GM19328 (cell line): ENCODE measurements around the gene PLK5.
"Not testable (repeated sequence)": the region's sequence is repeated elsewhere in the genome, so short reads cannot be mapped to it uniquely, and the experiment has no call there.

Source experiments
- ATAC-seq: cut with Tn5 transposase; IDR thresholded peaks from one replicate; pipeline ENCODE4 v1.9.1; 2021; ENCODE audit warnings: mild to moderate bottlenecking, moderate library complexity; ENCODE audit not compliant: unreplicated experiment

PLK5 gene, protein sequence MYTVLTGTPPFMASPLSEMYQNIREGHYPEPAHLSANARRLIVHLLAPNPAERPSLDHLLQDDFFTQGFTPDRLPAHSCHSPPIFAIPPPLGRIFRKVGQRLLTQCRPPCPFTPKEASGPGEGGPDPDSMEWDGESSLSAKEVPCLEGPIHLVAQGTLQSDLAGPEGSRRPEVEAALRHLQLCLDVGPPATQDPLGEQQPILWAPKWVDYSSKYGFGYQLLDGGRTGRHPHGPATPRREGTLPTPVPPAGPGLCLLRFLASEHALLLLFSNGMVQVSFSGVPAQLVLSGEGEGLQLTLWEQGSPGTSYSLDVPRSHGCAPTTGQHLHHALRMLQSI

DNA sequence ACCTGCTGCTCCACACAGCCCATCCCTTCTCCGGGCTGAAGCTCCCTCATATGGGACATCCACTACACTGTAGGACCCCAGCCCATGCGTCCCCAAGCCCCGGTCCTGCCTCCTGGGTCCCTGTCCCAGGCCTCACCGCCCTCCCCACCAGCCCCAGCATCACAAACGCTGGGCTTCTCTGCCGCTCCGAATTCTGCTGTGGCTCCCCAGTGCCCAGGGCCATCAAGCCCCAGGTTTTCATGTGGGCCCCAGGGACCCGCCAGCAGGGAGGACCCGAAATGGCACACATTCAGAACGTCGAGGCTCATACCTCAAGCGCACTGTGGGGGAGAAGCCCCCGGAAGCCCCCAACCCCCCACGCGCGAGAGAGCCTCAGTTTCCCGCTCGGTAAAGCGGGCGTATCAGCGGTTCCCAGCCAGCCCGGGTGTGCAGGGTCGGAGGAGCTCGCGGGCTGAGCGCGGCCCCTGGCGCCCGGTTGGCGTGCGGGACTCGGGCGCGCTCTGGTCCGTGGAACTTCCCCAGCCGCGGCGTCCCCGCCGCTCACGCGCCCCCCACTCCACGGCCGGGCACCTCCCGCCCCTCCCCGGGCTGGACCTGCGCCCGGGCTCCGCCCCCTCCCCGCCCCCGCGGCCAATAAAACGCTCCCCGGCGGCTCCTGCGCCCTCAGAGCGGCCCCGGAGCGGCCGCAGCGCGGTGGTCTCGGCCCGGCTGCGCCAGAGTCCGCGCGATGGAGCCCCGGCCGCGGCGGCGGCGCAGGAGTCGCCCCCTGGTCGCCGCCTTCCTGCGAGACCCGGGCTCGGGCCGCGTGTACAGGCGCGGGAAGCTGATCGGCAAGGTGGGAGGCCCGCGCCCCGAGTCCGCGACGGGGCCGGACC, at the start of gene PLK5:
Gene PLK5, plus strand, starts transcription at position 666 of the 875 bp plus-strand sequence. CDS start 2,920 bp downstream, outside the sequence.
- no peak for ATAC-seq

DNA sequence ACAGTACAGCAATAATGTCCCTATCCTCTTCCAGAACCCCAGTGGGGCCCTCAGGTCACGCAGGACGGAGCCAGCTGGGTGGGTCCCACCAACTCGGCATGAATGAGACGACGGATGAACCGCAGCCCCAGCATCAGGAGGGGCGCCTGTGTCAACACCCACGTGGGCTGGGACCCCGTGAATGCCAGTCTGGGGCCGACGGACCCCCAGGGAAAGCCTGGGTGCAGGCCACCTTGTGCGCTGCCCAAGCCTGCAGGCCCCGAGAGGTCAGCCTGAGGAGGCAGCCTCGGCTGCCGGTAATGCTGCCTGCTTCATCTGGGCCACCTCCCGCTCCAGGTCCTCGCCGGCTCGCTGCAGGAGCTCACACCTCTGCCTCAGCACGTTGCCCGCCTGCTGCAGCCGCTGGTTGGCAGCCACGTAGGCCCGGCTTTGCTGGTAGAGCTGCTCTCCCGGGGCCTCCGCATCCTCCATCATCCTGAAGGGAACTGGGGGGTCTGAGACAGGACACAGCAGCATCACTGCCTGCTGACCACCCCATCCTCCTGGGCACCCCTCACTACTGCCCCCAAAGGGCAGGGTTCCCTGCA, 49.0 kb upstream of the PLK5 start:
- ATAC-seq, result no peak

DNA sequence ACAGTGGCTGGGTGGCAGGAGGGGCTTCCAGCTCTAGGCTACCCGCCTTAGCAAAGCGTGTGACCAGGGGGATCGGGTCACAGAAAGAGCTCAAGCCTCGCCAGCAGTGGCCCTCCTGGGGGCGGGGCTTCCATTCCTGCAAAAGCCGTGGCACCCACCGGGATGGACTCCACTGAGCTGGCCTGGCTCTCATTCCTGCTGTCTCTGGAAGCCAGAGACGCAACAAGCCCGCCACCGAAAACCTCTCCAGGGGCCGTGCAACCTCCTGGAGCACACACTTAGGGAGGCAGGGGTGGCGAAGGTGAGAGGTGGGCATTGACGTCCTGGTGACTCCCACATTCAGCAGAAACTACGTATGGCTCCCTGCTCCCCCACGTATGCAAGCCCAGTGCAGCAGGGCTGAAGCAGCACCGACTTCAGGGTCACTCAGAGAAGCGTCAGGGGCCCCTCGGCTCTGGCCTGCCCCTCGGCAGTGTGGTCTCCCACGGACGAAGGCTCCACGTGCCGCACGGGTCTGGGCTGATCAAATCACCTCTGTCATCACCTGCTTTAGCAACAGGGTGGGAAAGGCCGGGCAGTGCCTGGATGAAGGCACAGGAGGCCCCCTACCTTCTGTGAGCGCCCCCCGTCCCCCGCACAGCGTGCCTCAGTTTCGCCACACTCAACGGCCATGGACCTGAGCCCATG, 48.0 kb upstream of the PLK5 start:
- ATAC-seq, result no peak

DNA sequence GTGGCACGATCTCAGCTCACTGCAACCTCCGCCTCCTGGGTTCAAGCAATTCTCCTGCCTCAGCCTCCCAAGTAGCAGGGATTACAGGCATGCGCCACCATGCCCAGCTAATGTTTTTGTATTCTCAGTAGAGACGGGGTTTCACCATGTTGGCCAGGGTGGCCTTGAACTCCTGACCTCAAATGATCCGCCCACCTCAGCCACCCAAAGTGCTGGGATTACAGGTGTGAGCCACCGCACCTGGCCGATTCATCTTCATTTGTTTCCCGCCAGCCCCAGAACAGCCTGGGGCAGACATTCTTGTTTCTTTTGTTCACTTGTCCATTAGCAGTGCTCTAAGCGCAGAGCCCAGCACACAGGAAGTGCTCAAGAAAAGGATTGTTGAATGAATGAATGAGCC, 46.8 kb upstream of the PLK5 start:
- not testable (repeated sequence) for ATAC-seq

DNA sequence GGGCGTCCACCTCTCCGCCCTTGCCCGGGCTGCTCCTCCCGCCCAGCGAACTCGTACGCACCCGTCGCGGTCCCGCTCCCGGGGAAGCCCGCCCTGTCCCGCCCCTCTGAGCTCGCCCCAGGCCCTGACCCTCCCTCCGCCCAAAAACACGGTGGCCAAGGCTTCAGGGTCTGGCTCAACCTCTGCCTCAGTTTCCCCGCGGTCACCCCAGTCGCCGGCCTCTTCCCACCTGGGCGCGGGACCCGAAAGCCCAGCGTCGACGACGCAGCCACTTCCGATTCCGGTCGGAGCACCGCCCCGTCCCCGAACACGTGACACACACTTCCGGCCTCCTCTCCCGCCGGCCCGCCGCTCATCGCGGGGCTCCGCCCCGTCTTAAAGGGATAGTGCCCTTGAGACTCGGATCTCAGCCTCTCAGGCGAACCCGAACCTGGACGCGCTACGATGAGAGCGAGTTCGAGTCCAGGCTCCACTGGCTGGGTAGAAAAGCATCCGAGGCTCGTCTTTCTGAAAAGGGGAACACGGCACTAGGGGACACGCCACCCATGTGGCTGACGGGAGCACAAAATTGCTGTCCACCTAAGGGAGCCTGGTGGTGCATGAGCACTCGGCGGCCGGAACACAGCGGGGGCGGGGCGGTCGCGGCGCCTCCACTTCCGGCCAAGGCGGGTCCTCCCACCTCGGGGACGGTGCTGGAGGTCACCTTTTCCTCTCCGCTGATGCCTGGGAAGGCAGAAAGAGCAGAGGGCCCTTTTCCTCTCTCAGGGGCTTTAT, 44.8 kb upstream of the PLK5 start, which contains the start of gene C19orf25:
Gene C19orf25, minus strand, starts transcription at position 282 of the 774 bp plus-strand sequence. CDS start 312 bp downstream, outside the sequence.
- ATAC-seq, result peak; percentile 85

DNA sequence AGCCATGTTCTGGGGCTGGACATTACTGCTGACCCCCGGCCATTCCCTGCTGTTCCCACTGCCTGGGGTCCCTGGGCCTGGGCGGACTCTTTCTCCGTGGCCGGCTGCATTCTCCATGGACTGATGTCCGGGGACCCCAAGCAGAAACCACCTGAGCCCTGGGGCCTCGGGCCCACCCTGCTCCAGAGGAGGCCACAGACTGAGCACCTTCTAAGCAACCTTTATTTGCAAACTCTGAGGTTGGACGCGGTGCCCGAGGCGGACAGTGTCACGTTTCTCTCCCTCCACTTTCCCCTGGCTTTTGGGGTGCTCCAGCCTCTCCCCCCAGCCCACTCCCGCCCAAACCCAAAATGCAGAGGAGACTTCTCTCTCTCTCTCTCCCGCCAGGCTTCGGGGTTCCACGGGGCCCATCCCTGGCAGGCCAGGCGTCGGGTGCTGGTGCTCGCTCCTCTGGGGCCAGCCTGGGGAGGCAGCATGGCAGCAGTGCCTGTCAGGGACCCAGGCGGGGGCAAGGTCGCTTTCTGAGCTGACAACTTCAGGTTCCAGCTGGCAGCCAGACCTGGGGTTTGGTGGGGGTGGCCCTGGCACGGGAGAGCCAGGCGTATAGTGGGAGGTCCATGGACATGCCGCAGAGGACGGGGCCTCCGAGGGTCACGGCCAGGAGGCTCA, 42.5 kb upstream of the PLK5 start:
- no peak for ATAC-seq

DNA sequence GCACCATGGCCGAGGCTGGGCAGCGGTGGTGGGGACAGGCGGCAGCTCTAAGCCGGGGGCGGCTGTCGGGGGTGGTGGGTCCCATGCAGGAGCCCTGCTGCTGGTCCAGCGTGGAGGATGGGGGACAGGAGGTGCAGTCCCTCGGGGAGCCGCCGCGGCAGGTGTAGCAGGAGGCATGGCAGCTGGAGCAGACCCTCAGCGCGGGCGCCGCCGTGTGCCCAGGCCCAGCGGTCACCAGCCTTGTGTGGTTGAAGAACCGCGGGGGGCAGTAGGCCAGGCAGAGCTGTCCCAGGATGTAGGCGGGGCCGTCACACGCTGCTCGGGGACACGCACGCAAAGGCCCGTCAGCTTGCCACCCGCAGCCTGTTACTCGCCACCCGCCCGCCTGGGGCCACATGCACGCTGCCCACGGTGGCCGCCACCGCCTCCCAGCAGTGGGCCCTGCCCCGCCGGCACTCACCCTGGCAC, 42.0 kb upstream of the PLK5 start:
- no peak for ATAC-seq

DNA sequence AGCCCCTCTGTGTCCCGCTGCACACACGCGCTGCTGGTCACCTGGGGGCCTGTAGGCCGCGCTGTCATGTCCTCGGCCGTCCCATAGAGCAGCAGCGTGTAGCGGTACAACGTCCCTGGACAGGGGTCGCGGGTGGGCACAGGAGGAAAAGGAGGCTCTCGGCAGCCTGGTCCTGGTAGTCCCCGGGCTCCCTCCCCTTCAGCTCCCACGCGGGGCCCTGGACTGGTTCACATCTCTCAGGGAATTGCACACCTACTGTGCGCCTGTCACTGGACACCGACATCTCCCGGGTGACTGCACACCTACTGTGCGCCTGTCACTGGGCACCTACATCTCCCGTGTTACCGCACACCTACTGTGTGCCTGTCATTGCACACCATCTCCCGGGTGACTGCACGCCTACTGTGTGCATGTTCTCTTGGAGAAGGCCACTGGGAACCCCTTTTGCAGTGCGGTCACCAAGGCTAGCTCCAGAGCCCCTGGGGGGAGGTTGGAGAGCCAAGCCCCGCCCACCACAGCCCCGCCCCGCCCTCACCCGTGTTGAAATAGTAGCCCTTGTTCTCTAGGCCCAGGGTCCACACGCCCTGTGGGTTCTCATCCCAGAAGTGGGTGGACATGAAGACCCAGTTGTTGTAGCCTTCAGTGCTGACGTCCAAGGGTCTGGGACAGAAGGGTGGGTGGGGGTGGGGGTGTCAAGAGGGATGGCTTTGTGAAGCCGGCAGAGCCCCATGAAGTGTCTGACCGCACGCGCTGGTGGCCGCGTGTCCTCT, 41.3 kb upstream of the PLK5 start:
- no peak for ATAC-seq

DNA sequence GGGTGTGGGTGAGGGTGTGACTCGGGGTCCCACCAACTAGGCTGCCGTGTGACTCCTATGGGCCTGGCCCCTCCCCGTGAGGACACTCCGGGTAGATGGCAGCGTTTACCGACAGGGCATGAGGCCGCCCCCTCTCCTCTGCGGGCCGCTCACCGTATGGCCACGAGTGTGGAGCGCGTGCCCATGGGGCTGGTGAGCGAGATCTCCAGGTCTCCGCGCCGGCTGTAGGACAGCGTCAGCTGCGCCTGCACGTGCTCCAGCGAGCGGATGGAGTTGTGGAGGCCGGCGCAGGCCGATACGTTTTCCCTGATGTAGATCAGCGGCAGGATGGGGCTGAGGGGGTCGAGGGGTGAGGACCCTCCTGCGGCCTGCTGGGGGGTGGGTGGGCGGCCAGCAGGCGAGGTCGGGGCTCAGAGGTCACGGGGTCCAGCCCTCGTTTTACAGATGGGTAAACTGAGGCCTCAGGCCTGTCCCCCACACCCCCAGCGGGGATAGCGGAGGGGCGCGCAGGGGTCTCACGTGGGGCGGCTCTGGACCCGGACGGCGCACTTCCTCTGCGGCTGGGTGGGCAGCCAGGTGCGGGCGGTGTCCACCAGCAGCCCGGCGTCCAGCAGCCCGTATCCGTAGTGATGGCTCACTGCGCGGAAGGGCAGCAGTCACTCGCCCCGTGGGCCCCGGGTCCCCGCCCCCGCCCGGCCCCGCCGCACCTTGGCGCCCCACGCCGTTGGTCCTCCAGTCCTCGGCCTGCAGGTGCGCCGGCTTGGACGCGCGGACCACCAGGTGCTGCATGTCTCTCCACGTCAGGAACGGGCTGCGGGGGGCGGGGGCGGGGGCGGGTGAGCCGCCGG, 40.5 kb upstream of the PLK5 start:
- ATAC-seq, result no peak

DNA sequence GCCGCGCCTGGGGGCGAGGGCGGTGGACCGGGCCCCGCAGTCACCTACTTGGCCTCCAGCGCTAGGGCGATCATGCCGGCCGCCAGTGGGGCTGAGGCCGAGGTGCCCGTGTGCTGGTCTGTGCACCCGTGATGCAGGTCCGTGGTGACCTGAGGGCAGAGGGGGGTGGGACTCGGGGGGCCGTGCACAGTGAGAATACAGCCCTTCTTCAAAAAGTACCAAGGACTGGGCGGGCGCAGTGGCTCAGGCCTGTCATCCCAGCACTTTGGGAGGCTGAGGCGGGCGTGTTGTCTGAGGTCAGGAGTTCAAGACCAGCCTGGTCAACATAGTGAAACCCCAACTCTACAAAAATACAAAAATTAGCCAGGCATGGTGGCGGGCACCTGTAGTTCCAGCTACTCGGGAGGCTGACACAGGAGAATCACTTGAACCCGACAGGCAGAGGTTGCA, 39.9 kb upstream of the PLK5 start:
- no peak for ATAC-seq

DNA sequence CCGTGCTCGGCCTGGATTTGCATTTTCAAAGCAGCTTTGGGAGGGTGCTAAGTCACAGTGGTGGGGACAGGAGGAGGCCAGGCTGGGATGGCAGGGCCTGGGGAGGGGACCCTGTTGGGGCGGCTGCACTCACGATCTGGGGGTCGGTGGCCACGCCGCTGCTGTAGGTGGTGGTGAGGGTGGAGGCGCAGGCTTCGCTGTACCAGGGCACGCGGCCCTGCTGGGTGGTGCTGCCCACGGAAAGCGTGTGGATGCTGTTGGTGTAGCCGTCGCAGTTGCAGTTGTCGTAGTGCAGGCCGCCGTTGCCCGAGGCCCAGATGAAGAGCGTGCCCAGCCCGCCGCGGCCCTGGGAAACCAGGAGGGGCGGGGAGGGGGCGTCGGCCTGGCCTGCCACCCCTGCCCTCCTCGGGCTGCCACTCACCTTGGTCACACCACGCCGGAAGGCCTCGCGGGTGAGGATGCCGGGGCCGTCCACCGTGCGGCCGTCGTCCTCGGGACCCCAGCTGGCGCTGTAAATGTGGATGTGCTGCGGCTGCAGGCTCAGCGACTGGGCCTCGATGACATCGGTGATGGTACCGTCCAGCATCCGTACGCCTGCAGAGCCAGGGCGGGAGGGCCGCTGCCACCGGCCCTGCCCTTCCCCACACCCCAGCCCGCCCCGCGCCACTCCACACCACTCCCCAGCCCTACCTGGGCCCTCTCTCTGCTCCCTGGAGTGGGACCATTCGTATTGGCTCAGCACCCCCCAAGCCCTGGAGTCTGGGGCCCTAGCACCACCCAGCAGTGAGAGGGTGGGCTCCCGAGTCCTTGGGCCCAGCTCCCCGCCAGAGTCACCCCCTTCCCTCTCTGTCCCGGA, 36.9 kb upstream of the PLK5 start:
- no peak for ATAC-seq

DNA sequence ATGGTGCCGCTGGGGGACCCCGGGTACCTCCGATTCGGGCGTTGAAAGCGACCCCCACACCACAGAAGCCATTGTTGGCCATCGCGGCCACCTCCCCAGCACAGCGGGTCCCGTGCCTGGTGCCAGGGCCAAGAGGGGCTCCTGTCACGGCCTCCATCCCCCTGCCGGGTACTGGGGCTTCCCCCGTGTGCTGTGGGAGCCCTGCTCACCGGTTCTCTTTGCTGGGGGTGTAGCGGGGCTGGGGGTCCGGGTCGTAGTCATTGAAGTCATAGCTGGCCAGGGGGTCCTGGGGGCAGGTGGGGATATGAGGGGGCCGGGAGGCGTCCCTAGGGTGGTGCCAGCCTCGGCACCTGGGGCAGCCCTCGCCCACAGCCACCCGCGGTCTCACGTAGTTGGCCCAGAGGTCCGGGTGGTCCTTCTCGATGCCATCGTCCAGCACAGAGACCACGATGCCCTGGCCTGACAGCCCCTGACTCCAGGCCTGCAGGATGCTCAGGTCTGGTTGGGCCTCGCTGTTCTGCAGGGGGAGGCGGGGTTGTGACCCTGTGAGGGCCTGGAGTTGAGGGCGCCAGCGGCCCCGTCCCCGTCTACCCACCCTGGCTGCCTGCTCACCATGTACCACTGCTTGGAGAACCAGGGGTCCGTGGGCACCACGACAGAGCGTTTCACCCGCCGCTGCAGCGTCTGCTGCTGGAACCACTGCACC, 36.1 kb upstream of the PLK5 start:
- ATAC-seq, result no peak

DNA sequence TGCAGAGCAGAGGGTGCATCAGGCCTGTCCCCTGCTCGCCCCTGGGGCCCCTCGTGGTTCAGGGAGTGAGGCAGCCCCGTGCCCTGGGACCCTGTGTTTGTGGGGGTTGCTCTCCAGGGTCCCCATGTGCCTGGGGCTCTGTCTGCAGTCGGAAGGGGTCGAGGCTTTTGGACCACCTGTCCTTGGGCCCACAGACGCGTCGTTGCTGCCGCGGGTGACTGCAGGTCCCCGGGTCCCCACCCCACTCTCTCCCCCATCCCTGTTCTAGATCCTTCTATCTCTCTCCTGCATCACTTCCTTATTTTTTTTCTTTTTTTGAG, 35.6 kb upstream of the PLK5 start:
- ATAC-seq, result no peak

DNA sequence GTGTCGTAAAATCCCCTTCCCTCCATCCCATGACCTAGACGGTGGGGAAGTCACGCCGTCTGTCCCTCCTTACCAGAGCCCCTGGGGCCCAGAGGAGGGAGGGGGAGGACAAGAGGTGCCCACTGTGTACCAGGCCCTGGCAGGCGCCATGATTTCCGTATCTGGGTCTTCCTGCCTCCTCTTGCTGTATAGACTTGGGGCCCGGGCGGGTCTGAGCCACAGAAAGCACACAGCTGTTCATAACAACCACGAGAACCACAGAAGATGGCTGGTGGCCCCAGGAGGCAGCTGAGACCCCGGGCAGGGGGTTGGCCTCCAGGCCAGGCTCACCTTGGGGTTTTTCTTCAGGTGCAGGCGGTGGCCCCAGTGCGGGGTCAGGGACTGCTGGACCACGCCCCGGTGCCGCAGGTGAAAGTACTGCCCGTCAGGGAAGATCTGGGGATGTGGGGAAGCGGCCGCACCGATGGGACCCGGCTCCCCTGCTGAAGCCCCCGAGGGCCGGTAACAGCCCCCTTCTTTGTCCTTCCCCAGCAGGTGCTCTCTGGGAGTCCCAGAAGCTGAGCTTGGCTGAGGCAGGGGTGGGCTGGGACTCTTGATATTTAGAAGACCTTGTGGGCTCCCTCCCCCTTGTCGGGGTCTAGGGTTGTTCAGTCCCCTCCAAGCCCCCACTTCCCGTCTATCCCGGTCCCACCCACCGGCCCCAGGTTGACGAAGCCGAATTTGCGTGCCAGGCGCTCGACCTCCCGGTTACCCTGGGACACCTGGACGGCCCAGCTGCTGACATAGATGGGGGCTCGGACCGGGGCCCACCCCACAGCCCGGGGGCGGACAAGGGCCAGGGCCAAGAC, 34.2 kb upstream of the PLK5 start:
- ATAC-seq, result no peak

DNA sequence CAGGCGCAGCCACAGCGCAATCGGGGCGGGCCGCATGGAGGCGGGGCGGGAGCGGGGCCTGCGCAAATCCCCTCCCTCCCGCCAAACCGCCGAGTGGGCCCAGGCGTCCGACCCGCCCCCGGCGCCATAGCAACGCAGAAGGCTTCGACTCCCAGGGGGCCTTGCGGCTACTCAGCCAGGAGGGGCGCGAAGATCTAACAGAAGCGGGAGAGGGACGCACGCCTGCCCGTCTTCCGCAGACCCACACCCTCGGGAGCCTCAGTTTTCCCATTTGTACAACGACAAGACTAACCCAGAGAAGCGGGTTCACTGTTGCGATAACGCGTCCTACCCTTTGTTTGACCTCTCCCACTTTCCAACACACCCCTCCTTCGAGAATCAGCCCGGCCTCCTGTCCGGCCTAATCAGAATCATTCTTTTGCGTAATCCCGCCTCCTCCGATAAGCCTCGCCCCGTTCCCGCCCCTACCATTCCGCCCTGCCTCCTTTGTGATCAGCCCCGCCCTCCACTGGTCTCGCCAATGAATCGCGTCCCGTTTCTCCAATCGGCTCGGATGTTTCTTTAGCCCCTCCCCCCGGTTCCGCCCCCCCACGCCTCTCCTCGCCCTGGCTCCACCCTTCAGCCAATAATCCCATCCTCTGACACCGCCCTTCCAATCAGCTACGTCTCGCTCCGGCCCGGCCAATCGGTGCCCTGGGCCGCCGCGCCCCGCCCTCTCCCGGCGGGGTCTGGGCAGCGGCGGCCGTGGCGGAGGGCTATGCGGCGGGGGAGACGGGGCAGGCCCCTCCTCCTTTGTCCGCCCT, 33.4 kb upstream of the PLK5 start, which contains the start of gene PCSK4:
Gene PCSK4, minus strand, starts transcription at position 40 of the 803 bp plus-strand sequence. Its CDS starts 4 bp downstream, at position 36.
- ATAC-seq, result peak; percentile 81
